GM19240 (cell line): ENCODE data around the gene HOXB1.

ENCODE experiments used
- DNase-seq: peaks from one replicate; pipeline ENCODE4 v3.0.0; 2011; ENCODE audit warnings: low spot score; ENCODE audit not compliant: insufficient read length

The HOXB1 gene

GRCh38 chr17:48555258-48556228, 24.7 kb upstream of the HOXB1 start:
- DNase-seq = no peak

DNA sequence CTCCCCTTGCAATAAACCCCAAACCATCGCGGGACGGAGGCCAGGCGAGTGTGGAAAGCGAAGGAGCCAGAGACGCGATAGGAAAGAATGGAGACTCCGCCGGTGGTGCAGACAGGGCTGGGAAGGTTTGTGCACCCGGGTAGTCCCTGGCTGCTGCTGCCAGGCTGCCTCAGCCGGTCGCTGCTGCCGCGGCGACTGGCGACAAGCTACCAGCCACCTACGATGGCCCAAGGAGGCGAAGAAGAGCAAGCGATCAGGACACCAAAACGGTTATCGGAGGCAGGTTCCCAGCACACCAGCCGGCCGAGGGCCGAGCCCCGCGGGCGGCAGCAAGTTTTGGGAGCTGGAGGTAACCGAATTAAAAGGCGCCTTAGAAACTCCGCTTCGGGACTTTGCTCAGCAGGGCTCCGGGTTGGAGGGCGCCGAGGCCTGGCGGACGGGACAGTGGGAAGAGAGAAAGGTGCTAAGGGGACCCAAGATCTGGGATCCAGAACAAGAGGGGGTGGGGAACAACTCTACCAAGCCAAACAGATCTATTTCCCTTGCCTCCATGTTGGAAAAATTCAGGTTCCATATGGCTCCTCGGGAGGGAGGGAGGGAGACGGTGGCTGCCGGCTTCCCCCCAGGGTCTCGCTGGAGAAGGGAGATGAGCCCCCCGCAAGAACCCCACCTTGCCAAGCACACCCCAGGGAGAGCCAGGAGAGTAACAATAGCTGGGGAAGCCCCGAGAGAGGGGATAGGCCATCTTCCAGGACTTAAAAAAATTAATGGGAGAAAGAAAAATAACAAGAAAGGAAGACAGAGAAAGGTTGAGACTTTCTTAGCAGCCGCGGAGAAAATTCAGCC, 23.8 kb upstream of the HOXB1 start:
- DNase-seq = no peak

DNA sequence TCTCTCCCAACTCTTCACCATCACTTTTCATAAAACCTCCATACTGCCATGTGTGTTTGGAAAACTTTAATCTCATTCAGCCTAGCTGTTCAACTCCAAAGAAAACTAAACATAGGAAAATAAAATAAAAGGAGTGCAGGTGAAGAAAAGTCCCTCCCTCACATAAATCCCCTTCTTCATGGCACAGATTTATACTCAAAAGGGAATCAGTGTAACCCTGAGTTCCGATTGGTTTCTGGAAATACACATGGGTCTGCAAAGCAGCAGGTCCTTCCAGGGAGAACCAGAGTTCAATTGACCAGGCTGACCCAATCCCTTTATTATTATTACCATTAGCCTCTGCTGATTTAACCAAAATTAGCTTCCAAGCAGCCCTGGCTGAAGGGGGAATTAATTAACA, 23.0 kb upstream of the HOXB1 start:
- DNase-seq = no peak

GRCh38 chr17:48553190-48553547, 22.4 kb upstream of the HOXB1 start:
- DNase-seq = no peak

DNA sequence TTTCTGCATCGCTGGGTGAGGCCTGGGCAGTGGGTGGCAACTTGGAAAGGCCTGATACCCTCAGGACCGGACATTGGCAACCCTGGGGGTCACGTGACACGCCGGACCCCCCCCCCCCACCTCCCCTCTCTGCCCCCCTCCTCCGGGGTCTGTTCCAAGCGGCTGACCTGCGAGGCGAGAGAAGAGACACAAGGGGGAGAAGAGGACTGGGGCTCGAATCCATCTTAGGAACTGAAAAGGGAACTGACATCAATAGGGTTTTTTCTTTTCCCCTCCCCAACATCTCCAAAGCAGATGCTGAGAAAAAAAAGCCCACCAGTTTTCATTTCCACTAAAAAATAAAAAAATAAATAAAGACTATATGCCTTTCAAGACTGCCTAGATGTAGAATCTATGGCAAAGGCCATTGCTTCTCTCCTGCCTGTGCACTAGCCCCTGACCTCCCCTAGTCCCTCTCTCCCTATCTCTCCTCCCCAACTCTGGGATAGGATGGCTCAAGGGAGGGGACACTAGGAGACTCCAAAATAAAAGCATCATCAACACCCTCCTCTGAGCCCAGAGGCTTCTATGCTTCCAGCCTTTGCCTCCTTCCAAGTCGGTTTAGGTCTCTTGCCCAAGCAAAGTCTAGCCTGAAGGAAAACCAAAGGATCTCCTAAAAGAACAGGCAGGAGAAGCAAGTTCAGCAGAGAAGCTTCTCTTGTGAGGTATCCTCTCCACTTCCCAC, 21.8 kb upstream of the HOXB1 start:
- no peak for DNase-seq

GRCh38 chr17:48551596-48552465, 21.0 kb upstream of the HOXB1 start:
- DNase-seq = no peak

DNA sequence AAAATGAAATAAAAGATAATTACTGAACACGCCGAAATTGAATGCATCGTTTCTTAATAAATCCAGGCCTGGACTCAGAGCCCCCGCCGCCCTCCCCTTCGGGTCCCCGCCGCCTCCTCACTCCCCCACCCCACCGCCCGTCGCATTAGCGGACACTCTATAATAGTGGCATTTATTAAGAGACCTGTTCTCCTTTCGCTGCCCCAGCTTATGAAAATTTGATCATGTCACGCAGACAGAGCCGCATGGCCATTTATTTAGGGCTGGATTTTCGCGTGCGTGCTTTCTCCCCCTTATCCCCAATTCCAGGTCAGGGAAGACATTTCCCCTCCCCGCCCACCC, 20.4 kb upstream of the HOXB1 start:
- DNase-seq = no peak

DNA sequence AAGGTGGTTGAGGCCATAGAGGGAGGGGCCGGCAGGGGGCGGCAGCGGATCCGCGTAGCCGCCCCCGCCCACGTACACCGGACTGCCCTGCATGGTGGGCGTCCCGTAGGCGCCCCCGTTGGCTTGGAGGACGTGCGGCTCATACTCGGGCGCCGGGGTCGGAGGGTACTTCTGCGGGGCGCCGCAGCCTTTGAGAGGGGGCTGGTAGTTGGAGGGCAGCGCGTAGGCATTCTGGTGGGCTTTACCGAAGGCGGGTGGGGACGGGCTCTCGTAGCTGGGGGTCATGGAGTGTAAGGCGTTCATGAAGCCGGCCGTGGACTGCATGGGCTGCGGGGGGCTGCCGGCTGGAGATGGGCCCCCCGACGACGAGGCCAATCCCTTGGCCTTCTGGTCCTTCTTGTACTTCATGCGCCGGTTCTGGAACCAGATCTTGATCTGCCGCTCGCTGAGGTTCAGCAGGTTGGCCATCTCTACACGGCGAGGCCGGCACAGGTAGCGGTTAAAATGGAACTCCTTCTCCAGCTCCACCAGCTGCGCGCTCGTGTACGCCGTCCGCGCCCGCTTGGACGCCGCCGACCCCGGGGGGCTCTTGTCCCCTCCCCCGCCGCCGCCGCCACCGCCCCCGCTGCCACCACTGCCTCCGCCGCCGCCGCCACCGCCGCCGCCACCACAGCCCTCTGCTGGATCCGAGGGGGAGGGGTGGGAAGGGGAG, 19.8 kb upstream of the HOXB1 start:
- no peak for DNase-seq

GRCh38 chr17:48549914-48550501, 19.2 kb upstream of the HOXB1 start:
- DNase-seq = no peak

DNA sequence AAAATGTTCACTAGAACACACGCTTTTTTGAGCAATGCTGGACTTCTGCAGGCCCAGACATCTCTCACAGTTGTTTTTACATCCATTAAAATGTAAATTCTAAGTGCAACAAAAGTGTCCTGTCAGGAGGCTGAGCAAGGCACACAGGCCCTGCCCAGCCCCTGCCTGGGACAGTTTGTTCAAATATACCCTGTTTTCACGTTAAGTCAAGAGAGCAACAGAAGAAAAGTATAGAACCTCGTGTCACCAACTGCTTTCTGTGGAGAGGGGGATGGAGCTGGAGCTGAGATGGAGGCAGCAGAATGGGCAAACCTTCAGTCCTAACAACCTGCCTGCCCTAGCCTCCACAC, 18.4 kb upstream of the HOXB1 start:
- DNase-seq = no peak

GRCh38 chr17:48548523-48549280, 17.9 kb upstream of the HOXB1 start:
- DNase-seq = no peak

GRCh38 chr17:48547808-48548522, 17.2 kb upstream of the HOXB1 start:
- no peak for DNase-seq

GRCh38 chr17:48546924-48547807, 16.4 kb upstream of the HOXB1 start:
- DNase-seq = no peak

DNA sequence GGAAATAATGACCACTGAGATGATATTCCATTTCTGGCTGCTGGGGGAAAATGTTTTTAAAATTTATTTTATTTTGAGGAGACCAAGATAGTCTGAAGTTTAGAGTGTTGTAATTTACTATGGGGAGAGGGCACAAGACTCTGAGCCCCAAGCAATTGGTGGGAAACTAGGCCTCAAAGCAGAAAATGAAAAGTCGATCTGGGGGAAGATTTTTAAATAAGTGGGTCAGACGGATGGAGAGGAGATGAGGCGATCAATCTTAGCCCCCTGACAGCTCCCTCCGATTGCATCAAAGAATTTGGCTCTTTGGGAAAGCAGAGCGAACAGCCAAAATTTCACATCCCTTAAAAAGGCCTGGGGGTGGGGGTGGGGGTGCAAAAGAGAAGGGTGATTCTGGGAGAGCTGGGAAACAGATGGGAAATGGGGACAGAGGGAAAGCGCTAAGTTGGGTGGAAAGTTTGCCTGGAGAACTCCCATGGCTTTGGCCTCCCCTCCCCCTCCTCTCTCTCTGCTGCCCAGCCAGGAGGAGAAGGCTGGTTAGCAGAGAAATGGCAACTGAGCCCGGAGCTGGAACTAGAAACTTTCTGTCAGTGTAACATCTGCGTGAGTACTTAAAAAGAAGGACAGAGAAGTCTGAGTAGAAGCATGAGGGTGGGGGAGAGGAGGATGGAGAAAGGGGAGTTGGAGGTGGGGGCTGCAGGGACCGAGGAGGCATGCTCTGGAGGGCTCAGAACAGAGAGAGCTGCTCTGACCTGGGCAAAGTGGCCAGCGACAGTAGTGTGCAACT, 15.5 kb upstream of the HOXB1 start:
- no peak for DNase-seq

GRCh38 chr17:48545539-48545938, 14.7 kb upstream of the HOXB1 start:
- DNase-seq = no peak

GRCh38 chr17:48545022-48545375, 14.2 kb upstream of the HOXB1 start, which contains the start of gene HOXB2:
TSS of gene HOXB2 (minus strand) at chr17:48545109. CDS start at chr17:48544911, 198 bp downstream.
- DNase-seq = no peak
